ENCODE measurements around the gene ZHX3. TPM values are rescaled to one million over a fixed set of nuclear protein-coding genes. Genes with fewer than 3 reads are reported as not detected.

The ZHX3 gene
- total and polyA plus RNA-seq, 10 donors: 1.6 to 26.7 (median 12.3) TPM

- intact Hi-C loops (cut with DNase I; ENCODE audit: low total_unique reads): no loop called here
- TF ChIP-seq CTCF (IDR thresholded peaks at IDR 0.05 in 8 of 11, conservative IDR thresholded peaks at IDR 0.05 in 3 of 11) (no peak), POLR2AphosphoS5 (IDR thresholded peaks at IDR 0.05) (no peak), POLR2A (IDR thresholded peaks at IDR 0.05) (no peak)
Observed at GRCh38 chr20:41167481-41168253, 149.9 kb downstream of the ZHX3 start.

DNA sequence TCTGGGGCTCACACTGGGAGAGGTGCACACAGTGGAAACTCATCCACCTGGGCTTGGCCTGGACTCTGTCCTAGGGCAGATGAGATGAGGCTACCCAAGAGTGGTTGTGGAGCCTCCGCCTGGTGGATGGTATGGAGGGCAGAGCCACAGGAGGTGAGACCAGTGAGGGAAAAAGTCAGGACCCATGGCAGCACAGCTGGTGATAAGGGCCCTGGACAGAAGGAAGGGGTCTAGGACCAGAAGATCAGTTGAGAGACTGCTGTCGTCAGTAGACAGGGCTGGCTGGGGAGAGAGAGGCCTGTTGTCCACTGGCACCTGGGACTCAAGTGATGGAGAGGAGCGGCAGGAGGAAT, 150.4 kb downstream of the ZHX3 start:
- peak; percentile 47 for DNase-seq
- H3K27ac ChIP-seq: no peak overlapping the region
- H3K9me3 ChIP-seq: no peaks in the 10 kb centered on the region
- 91 to 98% (median 95%) methylated on average over 3 of the region's 3 CpGs for WGBS, 5 donors
- H3K27me3 ChIP-seq (replicated peaks in 1 of 7): no peaks in the 10 kb centered on the region
- no peak overlapping the region for H3K4me3 ChIP-seq
- peaks cover 1 to 36% (median 10%) of the 10 kb centered on the region in 6 donors for H3K4me1 ChIP-seq
- intact Hi-C loops (cut with DNase I; ENCODE audit: low total_unique reads): no loop called here
- TF ChIP-seq POLR2A (IDR thresholded peaks at IDR 0.05): no peak
- TF ChIP-seq CTCF (IDR thresholded peaks at IDR 0.05 in 8 of 11, conservative IDR thresholded peaks at IDR 0.05 in 3 of 11): no peak
- TF ChIP-seq POLR2AphosphoS5 (IDR thresholded peaks at IDR 0.05): no peak
- peaks cover 0 to 100% (median 91%) of the 10 kb centered on the region in 6 donors for H3K36me3 ChIP-seq

More at GRCh38 chr20:41167481-41168253, 149.9 kb downstream of the ZHX3 start:
- no peak overlapping the region for H3K4me3 ChIP-seq
- 50 to 64% (median 55%) methylated on average over 11 of the region's 11 CpGs for WGBS, 5 donors
- H3K36me3 ChIP-seq: peaks cover 0 to 100% (median 91%) of the 10 kb centered on the region in 6 donors
- no peak overlapping the region for H3K27ac ChIP-seq
- H3K4me1 ChIP-seq: peaks cover 6 to 36% (median 13%) of the 10 kb centered on the region in 6 donors
- peak; percentile 59 for DNase-seq
- H3K9me3 ChIP-seq: no peaks in the 10 kb centered on the region
- no peaks in the 10 kb centered on the region for H3K27me3 ChIP-seq (replicated peaks in 1 of 7)

DNA sequence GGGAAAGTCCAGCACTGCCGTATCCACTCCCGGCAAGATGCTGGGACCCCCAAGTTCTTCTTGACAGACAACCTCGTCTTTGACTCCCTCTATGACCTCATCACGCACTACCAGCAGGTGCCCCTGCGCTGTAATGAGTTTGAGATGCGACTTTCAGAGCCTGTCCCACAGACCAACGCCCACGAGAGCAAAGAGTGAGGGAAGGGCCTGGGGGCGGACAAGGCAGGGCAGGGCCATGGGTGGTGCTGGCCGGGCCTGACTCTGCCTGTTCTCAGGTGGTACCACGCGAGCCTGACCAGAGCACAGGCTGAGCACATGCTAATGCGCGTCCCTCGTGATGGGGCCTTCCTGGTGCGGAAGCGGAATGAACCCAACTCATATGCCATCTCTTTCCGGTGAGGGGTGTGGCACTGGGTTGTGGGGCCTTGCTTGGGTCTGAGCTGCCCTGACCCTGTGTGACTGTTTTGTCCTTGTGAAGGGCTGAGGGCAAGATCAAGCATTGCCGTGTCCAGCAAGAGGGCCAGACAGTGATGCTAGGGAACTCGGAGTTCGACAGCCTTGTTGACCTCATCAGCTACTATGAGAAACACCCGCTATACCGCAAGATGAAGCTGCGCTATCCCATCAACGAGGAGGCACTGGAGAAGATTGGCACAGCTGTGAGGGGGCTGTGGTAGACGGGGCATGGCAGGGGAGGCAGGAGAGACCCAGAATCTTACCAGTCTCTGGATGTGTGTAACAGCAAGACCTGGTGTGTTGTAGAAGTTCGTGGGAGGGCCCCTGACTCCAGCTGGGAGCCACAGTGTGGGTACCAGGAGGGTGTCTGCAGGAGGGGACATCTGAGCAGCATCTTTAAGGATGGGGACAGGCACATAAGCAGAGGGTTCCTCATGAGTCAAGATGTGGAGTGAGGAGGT, 151.1 kb downstream of the ZHX3 start:
- H3K36me3 ChIP-seq: peaks cover 0 to 100% (median 86%) of the 10 kb centered on the region in 6 donors
- peaks cover 0 to 36% (median 8%) of the 10 kb centered on the region in 6 donors for H3K4me1 ChIP-seq
- no peak overlapping the region for H3K4me3 ChIP-seq
- intact Hi-C loops (cut with DNase I; ENCODE audit: low total_unique reads): no loop called here
- 92 to 97% (median 93%) methylated on average over 26 to 27 of the region's 27 CpGs for WGBS, 5 donors
- H3K27me3 ChIP-seq (replicated peaks in 1 of 7): no peaks in the 10 kb centered on the region
- H3K9me3 ChIP-seq: no peaks in the 10 kb centered on the region
- H3K27ac ChIP-seq: no peak overlapping the region
- TF ChIP-seq POLR2AphosphoS5 (IDR thresholded peaks at IDR 0.05): peak in 1 of 3 donors; percentile 46
- TF ChIP-seq CTCF (IDR thresholded peaks at IDR 0.05 in 8 of 11, conservative IDR thresholded peaks at IDR 0.05 in 3 of 11): no peak
- TF ChIP-seq POLR2A (IDR thresholded peaks at IDR 0.05): no peak
- DNase-seq: peak; percentile 62

Data from spleen (tissue), 11 donors.